HepG2 (cell line): ENCODE data around the gene PDZD7. TPM values are rescaled to one million over a fixed set of nuclear protein-coding genes. Genes with fewer than 3 reads are reported as not detected.

ENCODE experiments used
- E2F5 ChIP-seq: sonication (generic); formaldehyde crosslinking; conservative IDR thresholded peaks from 2 replicates; pipeline ENCODE4 v1.4.0; 2020; ENCODE audit warnings: missing genetic modification reagents
- FIP1L1 ChIP-seq: fragments of 200-400 bp; formaldehyde crosslinking; IDR thresholded peaks from 2 replicates; pipeline ENCODE4 v1.6.1; 2018; ENCODE audit warnings: low read depth, mild to moderate bottlenecking, low read length, moderate library complexity, borderline replicate concordance; ENCODE audit not compliant: insufficient read depth
- GTF2F1 ChIP-seq: fragments of 150-350 bp; IDR thresholded peaks from 2 replicates; pipeline ENCODE4 v1.6.1; 2014; ENCODE audit warnings: low read length
- HNF4G ChIP-seq, 2 experiments: sonication (generic) in 1 of 2; formaldehyde crosslinking in 1 of 2; IDR thresholded peaks; 2 replicates each; pipeline versions ENCODE4 v1.4.0 to v1.6.1; 2011 to 2020; ENCODE audit warnings: borderline replicate concordance in 2 of 2, low read depth in 2 of 2, mild to moderate bottlenecking in 2 of 2, low read length in 1 of 2, missing genetic modification reagents in 1 of 2, moderate library complexity in 1 of 2
- KDM2A ChIP-seq: sonication (generic); formaldehyde crosslinking; IDR thresholded peaks from 2 replicates; pipeline ENCODE4 v1.4.0; 2020; ENCODE audit warnings: low read depth, missing genetic modification reagents, borderline replicate concordance
- MYPOP ChIP-seq: sonication (generic); formaldehyde crosslinking; IDR thresholded peaks from 2 replicates; pipeline ENCODE4 v1.8.1; 2023; ENCODE audit warnings: mild to moderate bottlenecking, moderate library complexity, missing genetic modification reagents
- POLR2AphosphoS5 ChIP-seq: IDR thresholded peaks from 2 replicates; pipeline ENCODE4 v1.6.1; 2012; ENCODE audit warnings: low read depth, low read length
- SAP130 ChIP-seq: IDR thresholded peaks from 2 replicates; pipeline ENCODE4 v1.6.1; 2016; ENCODE audit warnings: low read depth
- SPEN ChIP-seq: sonication (generic); formaldehyde crosslinking; IDR thresholded peaks from 2 replicates; pipeline ENCODE4 v1.5.1; 2020; ENCODE audit warnings: low read depth, mild to moderate bottlenecking, missing genetic modification reagents
- TAF1 ChIP-seq: sonication (generic); formaldehyde crosslinking; IDR thresholded peaks from 2 replicates; pipeline ENCODE4 v1.4.0; 2020; ENCODE audit warnings: missing genetic modification reagents
- THAP9 ChIP-seq: sonication (generic); formaldehyde crosslinking; IDR thresholded peaks from 2 replicates; pipeline ENCODE4; 2020; ENCODE audit warnings: missing genetic modification reagents, mild to moderate bottlenecking, borderline replicate concordance
- THRA ChIP-seq: sonication (generic); formaldehyde crosslinking; IDR thresholded peaks from 2 replicates; pipeline ENCODE4 v1.4.0; 2020; ENCODE audit warnings: missing genetic modification reagents, borderline replicate concordance
- ZNF326 ChIP-seq: sonication (generic); formaldehyde crosslinking; IDR thresholded peaks from 2 replicates; pipeline ENCODE4 v1.4.0; 2020; ENCODE audit warnings: missing genetic modification reagents, borderline replicate concordance
- ZNF704 ChIP-seq: sonication (generic); formaldehyde crosslinking; IDR thresholded peaks from 2 replicates; pipeline ENCODE4 v1.8.1; 2023; ENCODE audit warnings: mild to moderate bottlenecking, inconsistent platforms, moderate library complexity, missing genetic modification reagents, borderline replicate concordance
- polyA plus RNA-seq, 8 experiments: library from polyadenylated mRNA; depleted of rRNA in 3 of 8; stranded (reverse) in 7 of 8; unstranded in 1 of 8; fragments of >200 nt; fragmentation: Illumina TruSeq in 4 of 8; extraction: Trizol in 4 of 8; gene quantifications; 2 replicates each; pipeline versions ENCODE4 v1.2.1 to v1.2.3, GENCODE V29; 2011 to 2016; ENCODE audit warnings: low read depth in 4 of 8, missing spikeins in 1 of 8, mixed read lengths in 1 of 8; ENCODE audit not compliant: insufficient read depth in 1 of 8
- total RNA-seq, 5 experiments: library from RNA; depleted of rRNA; stranded (reverse); fragments of >200 nt; fragmentation: Illumina TruSeq; extraction: Trizol; gene quantifications; 2 replicates each; pipeline ENCODE4 v1.2.3, GENCODE V29; 2016; ENCODE audit warnings: low read depth in 1 of 5
- TF ChIP-seq, protein P1 (sequence below): sonication (generic); formaldehyde crosslinking; IDR thresholded peaks from 2 replicates; pipeline ENCODE4 v1.8.0; 2022; ENCODE audit warnings: mild to moderate bottlenecking, missing genetic modification reagents; ENCODE audit not compliant: insufficient replicate concordance
- TF ChIP-seq, protein P2 (sequence below): sonication (generic); formaldehyde crosslinking; IDR thresholded peaks from 2 replicates; pipeline ENCODE4 v1.8.0; 2022; ENCODE audit warnings: mild to moderate bottlenecking, missing genetic modification reagents, moderate library complexity

PDZD7 gene
- total and polyA plus RNA-seq, 2 of the 13 experiments (the other 11 are each of a cell fraction or from before 2014, with no cell fraction given), result 0.58 to 0.73 TPM

GRCh38 chr10:100998183-100998990 is 32.5 kb downstream of the PDZD7 start (continued):
- TF ChIP-seq, protein P1, sequence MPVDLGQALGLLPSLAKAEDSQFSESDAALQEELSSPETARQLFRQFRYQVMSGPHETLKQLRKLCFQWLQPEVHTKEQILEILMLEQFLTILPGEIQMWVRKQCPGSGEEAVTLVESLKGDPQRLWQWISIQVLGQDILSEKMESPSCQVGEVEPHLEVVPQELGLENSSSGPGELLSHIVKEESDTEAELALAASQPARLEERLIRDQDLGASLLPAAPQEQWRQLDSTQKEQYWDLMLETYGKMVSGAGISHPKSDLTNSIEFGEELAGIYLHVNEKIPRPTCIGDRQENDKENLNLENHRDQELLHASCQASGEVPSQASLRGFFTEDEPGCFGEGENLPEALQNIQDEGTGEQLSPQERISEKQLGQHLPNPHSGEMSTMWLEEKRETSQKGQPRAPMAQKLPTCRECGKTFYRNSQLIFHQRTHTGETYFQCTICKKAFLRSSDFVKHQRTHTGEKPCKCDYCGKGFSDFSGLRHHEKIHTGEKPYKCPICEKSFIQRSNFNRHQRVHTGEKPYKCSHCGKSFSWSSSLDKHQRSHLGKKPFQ, result peak; percentile 2
- TF ChIP-seq SAP130 (peak; percentile 3; the same call in 1 of the 2 replicates), E2F5 (CRISPR knock-in tag) (no peak), KDM2A (CRISPR knock-in tag) (no peak; the same call in 1 of the 2 replicates), ZNF704 (CRISPR knock-in tag) (no peak; the same call in 1 of the 2 replicates), MYPOP (CRISPR knock-in tag) (no peak), HNF4G (IDR thresholded peaks at IDR 0.05; ENCODE audit: borderline replicate concordance, low read depth, low read length) (no peak), HNF4G (CRISPR knock-in tag; IDR thresholded peaks at IDR 0.05; ENCODE audit: borderline replicate concordance, low read depth) (no peak), GTF2F1 (no peak), POLR2AphosphoS5 (peak; percentile 50), FIP1L1 (no peak), THRA (no peak), ZNF326 (CRISPR knock-in tag) (peak; percentile 87; the same call in 1 of the 2 replicates), THAP9 (CRISPR knock-in tag) (no peak), SPEN (CRISPR knock-in tag) (peak; percentile 1; the same call in 1 of the 2 replicates), TAF1 (CRISPR knock-in tag) (no peak)
- TF ChIP-seq, protein P2, sequence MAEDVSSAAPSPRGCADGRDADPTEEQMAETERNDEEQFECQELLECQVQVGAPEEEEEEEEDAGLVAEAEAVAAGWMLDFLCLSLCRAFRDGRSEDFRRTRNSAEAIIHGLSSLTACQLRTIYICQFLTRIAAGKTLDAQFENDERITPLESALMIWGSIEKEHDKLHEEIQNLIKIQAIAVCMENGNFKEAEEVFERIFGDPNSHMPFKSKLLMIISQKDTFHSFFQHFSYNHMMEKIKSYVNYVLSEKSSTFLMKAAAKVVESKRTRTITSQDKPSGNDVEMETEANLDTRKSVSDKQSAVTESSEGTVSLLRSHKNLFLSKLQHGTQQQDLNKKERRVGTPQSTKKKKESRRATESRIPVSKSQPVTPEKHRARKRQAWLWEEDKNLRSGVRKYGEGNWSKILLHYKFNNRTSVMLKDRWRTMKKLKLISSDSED, result no peak
